ENCODE measurements around the gene OSGIN1.

OSGIN1 gene

DNA sequence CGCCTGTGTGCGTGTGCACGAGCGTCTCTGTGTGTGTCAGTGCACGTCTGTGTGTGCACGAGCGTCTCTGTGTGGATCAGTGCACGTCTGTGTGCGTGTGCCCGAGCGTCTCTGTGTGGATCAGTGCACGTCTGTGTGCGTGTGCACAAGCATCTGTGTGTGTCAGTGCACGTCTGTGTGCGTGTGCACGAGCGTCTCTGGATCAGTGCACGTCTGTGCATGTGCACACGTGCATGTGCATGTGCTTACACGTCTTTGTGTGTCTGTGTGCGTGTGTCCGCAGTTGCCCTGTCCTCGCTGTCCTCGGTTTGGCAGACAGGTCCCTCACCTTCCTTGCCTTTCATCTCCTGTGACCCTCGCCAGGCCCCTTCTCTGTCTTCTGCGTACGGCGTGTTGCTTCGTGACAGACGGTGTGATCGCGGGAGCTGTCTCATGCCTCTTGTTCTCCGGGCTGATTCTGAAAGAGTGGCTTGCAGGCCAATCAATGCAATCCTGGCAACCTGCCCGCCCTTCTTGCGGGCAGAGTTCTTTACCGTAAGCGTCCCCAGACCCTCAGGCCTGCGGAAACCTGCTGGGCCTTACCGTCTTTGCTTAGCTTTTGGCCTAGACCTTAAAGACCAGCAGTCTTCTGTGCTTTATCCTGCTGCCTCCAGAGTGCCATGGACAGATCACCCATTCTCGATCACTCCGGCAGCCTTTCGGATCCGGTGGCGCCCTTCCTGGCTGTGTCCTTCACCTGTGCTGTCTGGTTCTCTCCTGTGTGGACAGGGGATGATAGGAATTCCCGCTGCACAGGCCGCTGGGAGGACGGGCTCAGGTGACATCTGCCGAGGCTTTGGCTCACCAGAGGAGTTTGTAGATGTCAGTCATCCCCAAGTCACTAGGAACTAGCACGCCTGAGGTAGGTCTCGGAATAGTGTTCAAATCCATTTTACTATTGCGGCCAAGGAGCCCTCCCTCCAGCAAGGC lies 35.6 kb upstream of the OSGIN1 start:
- no peaks in the 10 kb centered on the region for H3K27me3 Mint-ChIP-seq
- no peak overlapping the region for H3K4me3 Mint-ChIP-seq
- no peaks in the 10 kb centered on the region for H3K9me3 Mint-ChIP-seq
- H3K4me1 Mint-ChIP-seq (ENCODE audit: low read depth in 2 of 2) = peaks cover 14 to 16% of the 10 kb centered on the region in 2 donors
- H3K36me3 Mint-ChIP-seq (ENCODE audit: insufficient read depth) = peaks cover 31% of the 10 kb centered on the region
- DNase-seq (no peak), ATAC-seq (replicated peaks) (no peak)
- no peak overlapping the region for H3K27ac Mint-ChIP-seq

DNA sequence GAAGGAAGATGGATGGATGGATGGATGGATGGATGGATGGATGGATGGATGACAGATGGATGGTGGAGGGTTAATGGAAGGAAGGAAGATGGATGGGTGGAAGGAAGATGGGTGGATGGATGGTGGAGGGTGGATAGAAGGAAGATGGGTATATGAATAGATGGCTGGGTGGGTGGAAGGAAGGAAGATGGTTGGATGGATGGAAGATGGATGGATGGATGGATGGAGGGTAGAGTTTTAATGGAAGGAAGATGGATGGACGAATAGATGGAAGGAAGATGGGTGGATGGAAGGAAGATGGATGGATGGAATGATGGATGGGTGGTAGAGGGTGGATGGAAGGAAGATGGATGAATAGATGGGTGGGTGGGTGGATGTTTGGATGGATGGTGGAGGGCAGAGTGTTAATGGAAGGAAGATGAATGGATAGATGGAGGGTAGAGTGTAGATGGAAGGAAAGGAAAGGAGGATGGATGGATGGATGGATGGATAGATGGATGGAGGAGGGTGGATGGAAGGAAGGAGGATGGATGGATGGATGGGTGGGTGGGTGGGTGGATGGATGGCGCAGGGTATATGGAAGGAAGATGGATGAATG lies 32.0 kb upstream of the OSGIN1 start:
- ATAC-seq (replicated peaks) (no peak), DNase-seq (no peak)
- Mint-ChIP-seq H3K36me3 (ENCODE audit: insufficient read depth) (peaks cover 1% of the 10 kb centered on the region), H3K4me3 (no peak overlapping the region), H3K9me3 (no peaks in the 10 kb centered on the region), H3K4me1 (ENCODE audit: low read depth in 2 of 2) (peaks cover 12 to 24% of the 10 kb centered on the region in 2 donors), H3K27me3 (no peaks in the 10 kb centered on the region), H3K27ac (peak overlapping the region in 1 of 2 donors; percentile 35)

DNA sequence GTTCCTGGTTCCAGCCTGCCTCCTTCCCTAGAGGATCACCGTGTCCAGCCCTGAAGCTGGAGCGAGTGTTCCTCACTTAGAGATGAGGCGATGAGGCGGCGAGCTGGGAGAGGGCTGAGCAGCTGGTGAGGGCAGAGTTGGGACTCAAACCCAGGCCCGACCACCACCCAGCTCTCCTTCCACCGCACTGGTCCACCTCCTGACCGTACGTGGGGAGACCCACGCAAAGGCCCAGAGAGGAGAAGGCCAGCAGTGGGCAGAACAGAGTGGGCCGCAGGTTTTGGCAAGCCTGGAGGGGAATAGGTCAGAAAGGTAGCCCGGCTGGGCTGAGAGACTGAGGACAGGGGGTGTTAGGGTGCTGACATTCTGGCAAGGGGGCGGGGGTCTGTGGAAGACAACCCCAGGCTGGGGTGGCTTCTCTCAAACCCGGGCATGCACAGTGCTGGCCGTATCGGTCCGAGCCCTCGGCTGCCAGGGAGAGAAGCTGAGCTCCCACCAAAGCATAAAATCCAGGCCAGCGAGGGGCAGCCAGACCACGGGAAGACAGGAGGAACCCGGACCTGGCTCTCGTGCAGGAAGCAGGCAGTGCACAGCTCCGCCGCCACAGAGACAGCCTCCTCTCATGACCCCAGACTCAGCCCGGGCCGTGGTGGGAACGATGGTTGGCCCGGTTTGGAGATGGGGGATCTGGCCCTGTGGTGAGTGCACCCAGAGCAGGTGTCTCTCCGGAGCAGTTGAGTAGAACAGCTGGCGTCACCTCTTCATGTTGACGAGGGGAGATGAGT lies 29.3 kb upstream of the OSGIN1 start:
- Mint-ChIP-seq H3K9me3 (no peaks in the 10 kb centered on the region), H3K36me3 (ENCODE audit: insufficient read depth) (peaks cover 6% of the 10 kb centered on the region), H3K4me1 (ENCODE audit: low read depth in 2 of 2) (peaks cover 13 to 24% of the 10 kb centered on the region in 2 donors), H3K27me3 (no peaks in the 10 kb centered on the region), H3K4me3 (no peak overlapping the region), H3K27ac (peak overlapping the region in 1 of 2 donors; percentile 44)
- ATAC-seq (replicated peaks) (no peak), DNase-seq (no peak)

DNA sequence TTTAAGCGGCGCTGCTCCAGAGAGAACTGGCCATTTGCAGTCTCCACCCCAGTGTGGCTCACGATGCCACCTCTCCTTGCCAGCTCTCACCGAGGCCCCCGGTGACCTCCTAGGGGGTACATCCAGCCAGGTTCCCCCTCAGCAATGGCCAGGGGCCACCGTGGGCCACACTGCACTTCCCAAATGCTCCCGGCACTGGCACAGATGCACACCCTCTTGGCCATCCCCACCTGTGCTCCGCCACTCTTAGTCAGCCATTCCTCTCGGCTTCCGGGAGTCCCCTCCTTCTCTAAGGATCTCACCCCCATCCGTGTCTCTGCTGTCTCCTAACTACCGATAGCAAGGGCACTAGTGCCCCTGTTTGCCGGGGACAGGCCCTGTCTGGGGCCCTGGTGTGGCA lies 28.4 kb upstream of the OSGIN1 start:
- no peak overlapping the region for H3K4me3 Mint-ChIP-seq
- no peaks in the 10 kb centered on the region for H3K9me3 Mint-ChIP-seq
- no peak for DNase-seq
- peaks cover 6% of the 10 kb centered on the region for H3K36me3 Mint-ChIP-seq (ENCODE audit: insufficient read depth)
- H3K27me3 Mint-ChIP-seq = no peaks in the 10 kb centered on the region
- H3K27ac Mint-ChIP-seq = peak overlapping the region in 1 of 2 donors; percentile 13
- no peak for ATAC-seq (replicated peaks)
- peaks cover 8 to 24% of the 10 kb centered on the region in 2 donors for H3K4me1 Mint-ChIP-seq (ENCODE audit: low read depth in 2 of 2)

DNA sequence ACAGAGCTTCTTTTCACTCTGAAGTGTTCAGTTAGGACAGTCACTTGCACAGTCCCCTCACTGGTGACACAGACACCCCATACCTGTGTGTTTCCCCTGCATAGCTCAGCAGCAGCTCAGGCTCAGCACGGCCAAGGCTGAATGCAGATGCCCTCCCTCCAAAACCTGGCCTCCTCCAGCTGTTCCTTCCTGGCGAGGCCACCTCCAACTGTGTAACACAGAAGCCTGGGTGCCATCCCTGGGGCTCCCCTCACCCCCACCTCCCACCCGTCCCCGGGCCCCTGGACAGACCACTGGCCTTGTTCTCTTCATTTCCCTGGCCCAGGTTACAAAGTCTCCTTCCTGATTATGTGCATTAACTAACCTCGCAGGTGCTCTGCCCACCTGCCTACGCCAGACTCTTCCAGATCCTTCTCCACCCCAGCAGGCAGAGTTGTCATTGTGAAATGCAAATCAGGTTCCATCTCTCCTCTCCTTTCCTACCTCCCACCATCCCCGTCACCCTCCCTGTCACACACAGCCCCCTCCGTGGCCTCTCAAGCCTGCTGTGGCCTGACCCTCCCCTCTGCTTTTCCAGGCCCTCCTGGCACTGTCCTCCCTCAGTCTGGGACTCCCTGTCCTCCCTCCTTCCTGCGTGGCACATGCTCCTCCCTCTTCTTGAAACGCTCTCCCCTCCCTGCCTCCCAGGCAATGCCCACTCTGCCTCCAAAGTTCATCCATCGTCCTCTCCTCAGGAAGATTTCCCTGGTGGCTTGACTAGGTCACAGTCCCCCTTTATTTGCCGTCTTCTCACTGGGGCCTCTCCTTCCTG lies 27.7 kb upstream of the OSGIN1 start:
- Mint-ChIP-seq H3K27ac (peak overlapping the region in 1 of 2 donors; percentile 13), H3K4me1 (ENCODE audit: low read depth in 2 of 2) (peaks cover 8 to 24% of the 10 kb centered on the region in 2 donors), H3K4me3 (no peak overlapping the region), H3K27me3 (no peaks in the 10 kb centered on the region), H3K36me3 (ENCODE audit: insufficient read depth) (peaks cover 6% of the 10 kb centered on the region), H3K9me3 (no peaks in the 10 kb centered on the region)
- no peak for DNase-seq
- ATAC-seq (replicated peaks) = no peak

DNA sequence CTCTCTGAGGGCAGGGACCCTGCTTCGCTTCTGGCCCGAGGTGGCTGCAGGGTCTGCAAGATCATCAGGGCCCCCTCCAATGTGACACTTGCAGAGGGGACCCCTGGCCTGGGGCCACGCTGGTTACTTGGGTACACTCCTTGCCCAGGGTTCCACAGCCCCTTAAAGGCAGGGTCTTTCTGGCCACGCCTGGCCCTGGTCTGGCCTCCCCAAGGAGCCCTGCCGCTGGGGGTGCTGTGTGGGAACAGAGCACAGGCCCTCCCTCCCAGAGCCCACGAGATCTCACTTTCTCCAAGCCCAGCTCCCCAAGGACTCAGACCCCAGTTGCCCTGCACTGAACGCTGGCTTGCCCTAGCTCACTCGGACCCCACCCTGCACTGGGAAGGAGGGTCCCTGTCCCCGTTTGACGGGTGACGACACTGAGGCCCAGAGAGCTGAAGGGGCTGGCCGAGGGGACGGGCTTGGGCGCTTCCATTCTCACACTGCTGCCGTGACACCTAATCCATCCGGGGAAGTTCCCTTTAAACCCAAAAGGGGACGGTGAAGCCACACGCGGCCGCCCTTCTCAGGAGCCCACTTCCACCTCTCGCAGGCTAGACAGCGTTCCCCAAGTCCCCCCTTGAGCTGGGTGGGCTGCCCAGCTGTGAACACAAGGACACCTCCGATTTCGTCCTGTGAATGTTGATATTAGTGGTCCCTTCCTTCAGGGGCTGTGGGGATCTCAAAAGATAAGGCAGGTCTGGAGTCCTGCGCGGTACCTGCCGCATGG lies 26.9 kb upstream of the OSGIN1 start:
- H3K27me3 Mint-ChIP-seq = no peaks in the 10 kb centered on the region
- no peaks in the 10 kb centered on the region for H3K9me3 Mint-ChIP-seq
- H3K27ac Mint-ChIP-seq = no peak overlapping the region
- no peak overlapping the region for H3K4me3 Mint-ChIP-seq
- DNase-seq (no peak), ATAC-seq (replicated peaks) (no peak)
- peaks cover 6% of the 10 kb centered on the region for H3K36me3 Mint-ChIP-seq (ENCODE audit: insufficient read depth)
- peaks cover 8 to 17% of the 10 kb centered on the region in 2 donors for H3K4me1 Mint-ChIP-seq (ENCODE audit: low read depth in 2 of 2)

DNA sequence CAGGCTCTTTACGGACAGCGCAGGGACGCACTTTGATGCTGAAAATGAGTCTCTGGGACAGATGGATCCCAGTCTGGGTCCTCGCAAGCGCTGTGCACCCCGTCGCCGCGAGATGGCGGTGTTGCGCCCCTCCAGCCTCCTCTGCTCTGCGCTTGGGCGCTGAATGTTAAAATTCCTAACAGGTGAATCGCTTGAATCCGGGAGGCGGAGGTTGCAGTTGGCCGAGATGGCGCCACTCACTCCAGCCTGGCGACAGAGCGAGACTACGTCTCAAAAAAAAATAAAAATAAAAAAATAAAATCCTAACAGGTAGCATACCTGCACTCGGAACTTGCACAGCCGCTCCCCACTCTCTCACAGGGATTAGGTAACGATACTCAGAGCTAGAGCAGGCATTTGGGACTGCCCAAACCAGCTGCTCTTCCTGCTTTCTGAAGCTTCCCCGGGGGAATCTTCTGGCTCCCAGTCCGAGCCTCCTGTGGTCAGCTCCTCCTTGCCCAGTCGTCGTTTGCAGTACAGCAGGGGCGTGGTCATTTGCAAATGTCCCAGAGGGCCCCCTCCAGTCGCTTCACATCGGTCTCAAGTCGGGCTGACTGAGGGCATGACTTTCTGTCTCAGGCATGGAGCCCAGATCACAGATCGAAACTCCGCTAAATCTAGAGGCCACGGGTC lies 26.2 kb upstream of the OSGIN1 start:
- no peak overlapping the region for H3K4me3 Mint-ChIP-seq
- DNase-seq (peak; percentile 43 to 58 (median 44)), ATAC-seq (replicated peaks) (peak; percentile 61)
- H3K27ac Mint-ChIP-seq = no peak overlapping the region
- peaks cover 8 to 17% of the 10 kb centered on the region in 2 donors for H3K4me1 Mint-ChIP-seq (ENCODE audit: low read depth in 2 of 2)
- H3K9me3 Mint-ChIP-seq = no peaks in the 10 kb centered on the region
- no peaks in the 10 kb centered on the region for H3K27me3 Mint-ChIP-seq
- H3K36me3 Mint-ChIP-seq (ENCODE audit: insufficient read depth) = peaks cover 6% of the 10 kb centered on the region

DNA sequence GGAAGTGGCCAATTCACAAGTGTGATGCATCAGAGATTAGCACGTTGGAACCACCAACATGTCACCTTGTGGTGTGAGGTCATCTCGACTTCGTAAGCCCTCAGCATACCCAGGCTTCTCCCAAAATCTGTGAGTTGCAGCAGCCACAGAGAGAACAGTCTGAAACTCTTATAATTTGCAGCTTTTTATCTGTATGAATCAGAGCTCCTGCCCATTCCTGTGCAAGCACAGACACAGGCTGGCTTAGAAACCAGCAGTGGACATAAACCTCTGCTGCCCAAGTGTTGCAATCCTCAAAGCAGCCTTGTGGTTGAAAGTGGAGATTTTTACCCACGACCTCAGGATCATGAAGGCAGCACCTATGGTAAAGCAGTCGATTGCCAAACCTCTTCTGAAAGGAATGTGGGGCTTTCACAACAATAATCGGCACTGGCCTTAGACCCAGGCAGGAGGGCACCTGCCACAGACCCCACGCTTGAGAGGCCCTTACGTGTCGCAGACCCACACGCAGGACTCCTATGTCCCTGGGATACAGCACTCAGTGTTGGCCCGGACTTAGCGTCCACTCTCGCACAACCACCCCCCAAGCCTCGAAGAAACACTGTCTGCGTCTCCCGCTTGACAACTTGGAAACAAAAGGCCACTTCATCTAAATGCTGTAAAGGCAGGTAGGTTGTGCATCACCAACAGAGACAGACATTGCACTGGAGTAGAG lies 24.5 kb upstream of the OSGIN1 start:
- ATAC-seq (replicated peaks) (no peak), DNase-seq (no peak)
- Mint-ChIP-seq H3K27me3 (no peaks in the 10 kb centered on the region), H3K27ac (no peak overlapping the region), H3K4me1 (ENCODE audit: low read depth in 2 of 2) (peaks cover 8 to 12% of the 10 kb centered on the region in 2 donors), H3K36me3 (ENCODE audit: insufficient read depth) (peaks cover 6% of the 10 kb centered on the region), H3K9me3 (no peaks in the 10 kb centered on the region), H3K4me3 (no peak overlapping the region)

DNA sequence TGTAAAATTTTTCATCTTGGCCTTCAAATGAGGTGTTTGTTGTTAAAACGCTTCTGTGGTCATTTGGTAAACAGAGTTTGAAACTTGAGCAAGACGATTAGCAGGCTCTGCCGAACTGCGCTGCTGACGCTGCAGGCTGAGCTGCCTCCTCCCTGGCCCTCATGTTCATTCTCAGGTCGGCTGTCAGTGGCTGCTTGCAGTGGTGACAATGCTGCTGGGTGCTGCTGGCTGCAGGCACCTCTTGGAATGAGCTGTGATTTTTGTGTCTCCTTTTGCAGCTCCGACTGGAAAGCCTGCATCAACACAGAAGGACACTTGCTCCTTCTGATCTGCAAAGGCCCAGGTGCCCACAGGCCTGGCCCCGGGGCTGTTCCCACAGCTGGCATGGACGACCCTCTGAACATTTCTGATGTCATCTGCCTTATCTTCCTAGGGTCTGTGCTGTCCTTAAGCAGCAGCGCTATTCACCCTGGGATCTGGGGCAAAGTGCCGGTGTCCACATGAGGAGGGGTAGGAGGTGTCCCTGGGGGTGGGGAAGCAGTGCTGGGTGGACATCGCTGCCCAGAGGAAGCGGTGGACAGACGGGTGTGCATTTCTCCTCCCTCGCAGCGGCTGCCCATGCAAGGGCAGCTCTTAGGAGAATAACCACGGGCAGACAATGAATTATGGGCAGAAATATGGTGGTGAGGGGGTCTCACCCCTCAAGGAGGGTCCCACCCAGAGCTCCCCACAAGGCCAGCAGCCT lies 23.1 kb upstream of the OSGIN1 start:
- peaks cover 8 to 11% of the 10 kb centered on the region in 2 donors for H3K27me3 Mint-ChIP-seq
- H3K36me3 Mint-ChIP-seq (ENCODE audit: insufficient read depth) = peaks cover 6% of the 10 kb centered on the region
- ATAC-seq (replicated peaks) = no peak
- H3K27ac Mint-ChIP-seq = no peak overlapping the region
- H3K4me3 Mint-ChIP-seq = no peak overlapping the region
- DNase-seq = no peak
- no peaks in the 10 kb centered on the region for H3K9me3 Mint-ChIP-seq
- peaks cover 8 to 12% of the 10 kb centered on the region in 2 donors for H3K4me1 Mint-ChIP-seq (ENCODE audit: low read depth in 2 of 2)

DNA sequence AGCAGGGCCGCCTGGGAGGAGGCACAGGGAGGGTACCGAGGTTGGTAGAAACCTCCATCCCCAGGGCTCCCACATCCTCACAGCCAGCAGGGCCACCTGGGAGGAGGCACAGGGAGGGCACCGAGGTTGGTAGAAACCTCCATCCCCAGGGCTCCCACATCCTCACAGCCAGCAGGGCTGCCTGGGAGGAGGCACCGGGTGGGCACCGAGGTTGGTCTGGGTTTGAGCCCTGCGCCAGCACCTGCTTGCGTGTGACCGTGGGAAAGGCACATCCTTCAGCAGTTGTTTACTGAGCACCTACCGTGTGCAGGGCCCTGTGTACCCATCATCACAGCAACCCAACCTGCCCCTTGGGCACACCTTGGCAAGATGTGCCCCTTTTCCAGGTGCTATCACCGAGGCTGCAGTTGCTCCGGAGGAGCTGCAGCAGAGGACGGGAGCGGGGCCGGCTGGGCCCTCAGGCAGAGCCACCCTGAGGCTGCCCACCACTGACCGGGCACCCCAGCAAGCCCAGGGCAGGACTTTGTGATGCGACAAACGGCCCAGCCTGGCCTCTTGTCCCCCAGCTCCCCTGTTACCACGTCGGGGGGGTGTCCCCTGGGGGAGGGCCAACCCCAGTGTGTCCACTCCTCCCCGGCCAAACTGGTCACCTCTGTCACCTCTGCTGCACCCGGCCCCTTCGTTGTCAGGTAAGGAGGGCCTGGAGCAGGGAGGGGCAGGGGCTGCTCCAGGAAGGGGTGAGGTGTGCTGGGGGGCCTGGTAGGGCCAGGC lies 22.1 kb upstream of the OSGIN1 start:
- Mint-ChIP-seq H3K27me3 (peaks cover 12 to 17% of the 10 kb centered on the region in 2 donors), H3K4me3 (no peak overlapping the region), H3K36me3 (ENCODE audit: insufficient read depth) (peaks cover 11% of the 10 kb centered on the region), H3K4me1 (ENCODE audit: low read depth in 2 of 2) (peaks cover 5 to 6% of the 10 kb centered on the region in 2 donors), H3K27ac (no peak overlapping the region), H3K9me3 (no peaks in the 10 kb centered on the region)
- no peak for DNase-seq
- no peak for ATAC-seq (replicated peaks)
